Upper lobe of left lung (tissue), 4 donors: Measurements from ENCODE around the gene KIF1C.

Source experiments
- POLR2A ChIP-seq, 4 donors: fragments of 450-650 bp; IDR thresholded peaks; one replicate each; pipeline ENCODE4 v1.5.1; 2016 to 2017; ENCODE audit warnings: antibody characterized with exemption in 4 of 4, mild to moderate bottlenecking in 2 of 4
- TF ChIP-seq, protein P1 (sequence below), 6 experiments: fragments of 450-650 bp in 4 of 6; fragments of 200-600 bp in 2 of 6; sonication (generic) in 2 of 6; IDR thresholded peaks; one replicate each; pipeline ENCODE4 v1.5.1; 2016 to 2019; ENCODE audit warnings: antibody characterized with exemption in 6 of 6

DNA sequence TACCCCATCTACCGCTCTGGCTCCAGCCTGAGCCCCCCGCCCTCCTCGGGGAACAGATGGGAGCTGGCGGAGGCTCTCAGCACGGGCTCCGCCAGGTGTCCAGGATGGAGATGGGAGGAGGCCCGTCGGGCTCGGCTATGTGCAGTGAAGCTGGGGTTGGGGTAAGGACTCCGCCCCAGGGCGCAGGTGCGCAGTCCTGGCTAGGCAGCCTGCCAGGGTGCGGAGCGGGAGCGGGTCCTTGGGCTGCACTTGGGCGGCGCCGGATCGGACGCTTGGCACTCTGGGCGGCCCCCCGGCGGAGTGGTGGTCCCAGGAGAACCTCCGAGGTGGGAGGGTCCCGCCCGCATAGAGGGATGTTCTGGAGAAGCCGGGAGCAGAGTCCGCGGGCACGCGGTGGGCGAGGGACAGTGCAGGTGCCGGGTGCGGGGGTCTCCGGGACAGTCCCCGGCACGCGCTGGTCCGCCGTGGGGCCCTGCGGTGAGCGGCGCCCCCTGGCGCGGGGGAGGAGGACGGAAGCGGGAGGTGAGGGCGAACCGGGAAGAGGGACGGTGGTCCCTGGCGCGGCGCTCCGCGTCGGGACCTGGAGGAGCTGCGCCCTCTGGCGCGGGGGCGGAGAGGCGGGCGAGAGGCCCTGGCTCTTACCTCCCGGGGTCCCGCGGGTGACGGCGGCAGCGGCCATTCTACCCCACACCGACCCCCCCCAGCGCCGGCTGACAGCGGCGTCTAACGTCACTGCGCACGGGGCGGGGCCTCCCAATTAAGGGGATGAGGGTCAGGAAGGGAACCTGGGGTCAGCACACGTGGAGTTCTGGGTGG, 10.6 kb upstream of the KIF1C start, which contains the start of gene CAMTA2:
- TF ChIP-seq, protein P1, sequence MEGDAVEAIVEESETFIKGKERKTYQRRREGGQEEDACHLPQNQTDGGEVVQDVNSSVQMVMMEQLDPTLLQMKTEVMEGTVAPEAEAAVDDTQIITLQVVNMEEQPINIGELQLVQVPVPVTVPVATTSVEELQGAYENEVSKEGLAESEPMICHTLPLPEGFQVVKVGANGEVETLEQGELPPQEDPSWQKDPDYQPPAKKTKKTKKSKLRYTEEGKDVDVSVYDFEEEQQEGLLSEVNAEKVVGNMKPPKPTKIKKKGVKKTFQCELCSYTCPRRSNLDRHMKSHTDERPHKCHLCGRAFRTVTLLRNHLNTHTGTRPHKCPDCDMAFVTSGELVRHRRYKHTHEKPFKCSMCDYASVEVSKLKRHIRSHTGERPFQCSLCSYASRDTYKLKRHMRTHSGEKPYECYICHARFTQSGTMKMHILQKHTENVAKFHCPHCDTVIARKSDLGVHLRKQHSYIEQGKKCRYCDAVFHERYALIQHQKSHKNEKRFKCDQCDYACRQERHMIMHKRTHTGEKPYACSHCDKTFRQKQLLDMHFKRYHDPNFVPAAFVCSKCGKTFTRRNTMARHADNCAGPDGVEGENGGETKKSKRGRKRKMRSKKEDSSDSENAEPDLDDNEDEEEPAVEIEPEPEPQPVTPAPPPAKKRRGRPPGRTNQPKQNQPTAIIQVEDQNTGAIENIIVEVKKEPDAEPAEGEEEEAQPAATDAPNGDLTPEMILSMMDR (IDR thresholded peaks at IDR 0.05), result peak; percentile 73 to 97 (median 92)
- peak in 3 of 4 donors; percentile 58 to 84 (median 84) for TF ChIP-seq POLR2A (IDR thresholded peaks at IDR 0.05)
